ENCODE measurements around the gene ARG2.

ARG2 gene

GRCh38 chr14:67695394-67695949 lies 75.8 kb downstream of the ARG2 start, which contains the start of gene RDH11:
Gene RDH11, minus strand, starts transcription at chr14:67695764. Its CDS starts 61 bp downstream, at chr14:67695703.
- H3K4me3 ChIP-seq (ENCODE audit: low read length), result peak within 1 kb of the TSS; percentile 98
- TF ChIP-seq, protein P1, sequence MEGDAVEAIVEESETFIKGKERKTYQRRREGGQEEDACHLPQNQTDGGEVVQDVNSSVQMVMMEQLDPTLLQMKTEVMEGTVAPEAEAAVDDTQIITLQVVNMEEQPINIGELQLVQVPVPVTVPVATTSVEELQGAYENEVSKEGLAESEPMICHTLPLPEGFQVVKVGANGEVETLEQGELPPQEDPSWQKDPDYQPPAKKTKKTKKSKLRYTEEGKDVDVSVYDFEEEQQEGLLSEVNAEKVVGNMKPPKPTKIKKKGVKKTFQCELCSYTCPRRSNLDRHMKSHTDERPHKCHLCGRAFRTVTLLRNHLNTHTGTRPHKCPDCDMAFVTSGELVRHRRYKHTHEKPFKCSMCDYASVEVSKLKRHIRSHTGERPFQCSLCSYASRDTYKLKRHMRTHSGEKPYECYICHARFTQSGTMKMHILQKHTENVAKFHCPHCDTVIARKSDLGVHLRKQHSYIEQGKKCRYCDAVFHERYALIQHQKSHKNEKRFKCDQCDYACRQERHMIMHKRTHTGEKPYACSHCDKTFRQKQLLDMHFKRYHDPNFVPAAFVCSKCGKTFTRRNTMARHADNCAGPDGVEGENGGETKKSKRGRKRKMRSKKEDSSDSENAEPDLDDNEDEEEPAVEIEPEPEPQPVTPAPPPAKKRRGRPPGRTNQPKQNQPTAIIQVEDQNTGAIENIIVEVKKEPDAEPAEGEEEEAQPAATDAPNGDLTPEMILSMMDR (IDR thresholded peaks at IDR 0.05; ENCODE audit: insufficient read depth, low read depth, low read length, missing control alignments), result no peak

GRCh38 chr14:67697006-67697405 lies 77.3 kb downstream of the ARG2 start:
- no peak overlapping the region for H3K4me3 ChIP-seq (ENCODE audit: low read length)

More at GRCh38 chr14:67695394-67695949, 75.8 kb downstream of the ARG2 start, which contains the start of gene RDH11:
- peak; percentile 95 for DNase-seq (ENCODE audit: low read depth)

GRCh38 chr14:67698179-67698578 lies 78.5 kb downstream of the ARG2 start:
- TF ChIP-seq, protein P1 (IDR thresholded peaks at IDR 0.05; ENCODE audit: insufficient read depth, low read depth, low read length, missing control alignments), result no peak
- no peak for DNase-seq (ENCODE audit: low read depth)
- no peak overlapping the region for H3K4me3 ChIP-seq (ENCODE audit: low read length)

More at GRCh38 chr14:67697006-67697405, 77.3 kb downstream of the ARG2 start:
- DNase-seq (ENCODE audit: low read depth), result no peak
- TF ChIP-seq, protein P1 (IDR thresholded peaks at IDR 0.05; ENCODE audit: insufficient read depth, low read depth, low read length, missing control alignments), result no peak
